Testis (tissue), 3 donors: ENCODE data around the gene CMTM8. TPM values are rescaled to one million over a fixed set of nuclear protein-coding genes. Genes with fewer than 3 reads are reported as not detected.
"Not testable (repeated sequence)": the region's sequence is repeated elsewhere in the genome, so short reads cannot be mapped to it uniquely, and the experiment has no call there.

Source experiments
- DNase-seq: peaks from one replicate; pipeline ENCODE4 v3.0.0-alpha.2; 2019
- H3K27ac ChIP-seq, 2 donors: fragments of 200-600 bp; sonication (generic); one replicate each; pipeline ENCODE4 v1.5.1; 2019
- H3K27me3 ChIP-seq: fragments of 200-600 bp; sonication (generic); one replicate; pipeline ENCODE4 v1.5.1; 2019
- H3K36me3 ChIP-seq: fragments of 200-600 bp; sonication (generic); one replicate; pipeline ENCODE4 v1.5.1; 2017; ENCODE audit warnings: low read depth; ENCODE audit errors: missing control alignments
- H3K4me1 ChIP-seq: fragments of 200-600 bp; sonication (generic); one replicate; pipeline ENCODE4 v1.5.1; 2019
- H3K4me3 ChIP-seq, 2 donors: fragments of 200-600 bp; sonication (generic); one replicate each; pipeline ENCODE4 v1.5.1; 2017 to 2019
- H3K9me3 ChIP-seq: fragments of 200-600 bp; sonication (generic); one replicate; pipeline ENCODE4 v1.5.1; 2017
- CTCF ChIP-seq, 3 experiments: fragments of 450-650 bp in 2 of 3; fragments of 200-600 bp in 1 of 3; sonication (generic) in 1 of 3; IDR thresholded peaks; one replicate each; pipeline ENCODE4 v1.5.1; 2016 to 2019; ENCODE audit warnings: antibody characterized with exemption in 3 of 3, mild to moderate bottlenecking in 2 of 3, moderate library complexity in 1 of 3
- POLR2A ChIP-seq: fragments of 450-650 bp; IDR thresholded peaks from one replicate; pipeline ENCODE4 v1.6.1; 2017; ENCODE audit warnings: antibody characterized with exemption, mild to moderate bottlenecking, moderate library complexity
- WGBS, 2 donors: methylation state at CpG; one replicate each; pipeline ENCODE4 v1.1.5; 2018; 5-methylcytosine and 5-hydroxymethylcytosine counted together
- intact Hi-C: fragments of 100-400 bp; cut with DNase I; formaldehyde crosslinking; loops from one replicate; pipeline ENCODE4 v1.15.1; 2023; ENCODE audit warnings: low total_unique reads
- polyA plus RNA-seq: library from polyadenylated mRNA; stranded (reverse); fragments of 350-450 nt; fragmentation: Illumina TruSeq; extraction: RNeasy Lipid Tissue Mini Kit (QIAGEN cat#74804); gene quantifications from one replicate; pipeline ENCODE4 v1.2.3, GENCODE V29; 2014; ENCODE audit warnings: low read depth, low replicate concordance; ENCODE audit not compliant: insufficient read depth
- total RNA-seq, 2 donors: library from RNA; depleted of rRNA; stranded (reverse); fragments of >200 nt; gene quantifications; one replicate each; pipeline ENCODE4 v1.2.3, GENCODE V29; 2016

Gene CMTM8
- total and polyA plus RNA-seq, 3 donors from 2014 or later, result 1.8 to 6.8 (median 2.5) TPM

GRCh38 chr3:32384938-32385337 lies 146.5 kb downstream of the CMTM8 start:
- H3K9me3 ChIP-seq, result no peaks in the 10 kb centered on the region
- intact Hi-C loops, result no loop called here
- no peaks in the 10 kb centered on the region for H3K36me3 ChIP-seq
- H3K27me3 ChIP-seq, result no peaks in the 10 kb centered on the region
- H3K4me1 ChIP-seq, result no peaks in the 10 kb centered on the region
- DNase-seq, result no peak
- no peak overlapping the region for H3K27ac ChIP-seq
- H3K4me3 ChIP-seq, result no peak overlapping the region
- WGBS, 2 donors, result 50 to 54% methylated on average over 5 of the region's 5 CpGs
- no peak for TF ChIP-seq CTCF (IDR thresholded peaks at IDR 0.05)
- TF ChIP-seq POLR2A, result no peak

GRCh38 chr3:32387512-32387911 lies 149.0 kb downstream of the CMTM8 start:
- no peaks in the 10 kb centered on the region for H3K9me3 ChIP-seq
- no peak overlapping the region for H3K4me3 ChIP-seq
- TF ChIP-seq CTCF (IDR thresholded peaks at IDR 0.05), result no peak
- TF ChIP-seq POLR2A, result no peak
- WGBS, 2 donors, result 92 to 95% methylated on average over 2 of the region's 2 CpGs
- peaks cover under 1% of the 10 kb centered on the region for H3K4me1 ChIP-seq
- no peak for DNase-seq
- no peaks in the 10 kb centered on the region for H3K27me3 ChIP-seq
- intact Hi-C loops, result no loop called here
- no peak overlapping the region for H3K27ac ChIP-seq
- H3K36me3 ChIP-seq, result no peaks in the 10 kb centered on the region

- WGBS, 2 donors, result 76 to 82% methylated on average over 2 of the region's 2 CpGs
- not testable (repeated sequence) for H3K4me1 ChIP-seq, H3K4me3 ChIP-seq
Measured at GRCh38 chr3:32389577-32389976, 151.1 kb downstream of the CMTM8 start.

GRCh38 chr3:32391643-32392535 lies 153.4 kb downstream of the CMTM8 start, which contains the start of gene CMTM7:
CMTM7 (plus strand) TSS chr3:32391853; CDS start chr3:32391907, 54 bp downstream.
- Histone ChIP-seq H3K27me3 (no peaks in the 10 kb centered on the region), H3K27ac (peak within 1 kb of the TSS; percentile 51 to 85), H3K4me1 (peaks cover 7% of the 10 kb centered on the region), H3K9me3 (no peaks in the 10 kb centered on the region), H3K36me3 (no peaks in the 10 kb centered on the region), H3K4me3 (peak within 1 kb of the TSS; percentile 73 to 74)
- DNase-seq, result peak; percentile 63
- intact Hi-C loops, result no loop called here
- WGBS, 2 donors, result 0 to 1% methylated on average over 13 to 64 of the region's 107 CpGs
- TF ChIP-seq CTCF (IDR thresholded peaks at IDR 0.05), result no peak
- TF ChIP-seq POLR2A, result no peak

More at GRCh38 chr3:32389577-32389976, 151.1 kb downstream of the CMTM8 start:
- intact Hi-C loops, DNase-seq, H3K27me3 ChIP-seq, H3K27ac ChIP-seq, H3K9me3 ChIP-seq, H3K36me3 ChIP-seq: not testable (repeated sequence)

GRCh38 chr3:32392536-32393302 lies 154.2 kb downstream of the CMTM8 start:
- intact Hi-C loops, result no loop called here
- 15 to 22% methylated on average over 18 of the region's 18 CpGs for WGBS, 2 donors

More at GRCh38 chr3:32392536-32393302, 154.2 kb downstream of the CMTM8 start:
- no peaks in the 10 kb centered on the region for H3K27me3 ChIP-seq
- H3K4me1 ChIP-seq, result peaks cover 7% of the 10 kb centered on the region
- H3K9me3 ChIP-seq, result no peaks in the 10 kb centered on the region
- H3K27ac ChIP-seq, result peak overlapping the region; percentile 51 to 85
- H3K36me3 ChIP-seq, result no peaks in the 10 kb centered on the region
- H3K4me3 ChIP-seq, result peak overlapping the region; percentile 73 to 74
- DNase-seq, result peak; percentile 66
- no peak for TF ChIP-seq CTCF (IDR thresholded peaks at IDR 0.05)
- TF ChIP-seq POLR2A, result no peak
